HG02642 (cell line): ENCODE results near the gene RTP4.
"Not testable (repeated sequence)": the region's sequence is repeated elsewhere in the genome, so short reads cannot be mapped to it uniquely, and the experiment has no call there.

Experiments used
- ATAC-seq: cut with Tn5 transposase; IDR thresholded peaks from one replicate; pipeline ENCODE4 v1.9.1; 2021; ENCODE audit warnings: mild to moderate bottlenecking; ENCODE audit not compliant: unreplicated experiment, poor library complexity

The RTP4 gene

DNA sequence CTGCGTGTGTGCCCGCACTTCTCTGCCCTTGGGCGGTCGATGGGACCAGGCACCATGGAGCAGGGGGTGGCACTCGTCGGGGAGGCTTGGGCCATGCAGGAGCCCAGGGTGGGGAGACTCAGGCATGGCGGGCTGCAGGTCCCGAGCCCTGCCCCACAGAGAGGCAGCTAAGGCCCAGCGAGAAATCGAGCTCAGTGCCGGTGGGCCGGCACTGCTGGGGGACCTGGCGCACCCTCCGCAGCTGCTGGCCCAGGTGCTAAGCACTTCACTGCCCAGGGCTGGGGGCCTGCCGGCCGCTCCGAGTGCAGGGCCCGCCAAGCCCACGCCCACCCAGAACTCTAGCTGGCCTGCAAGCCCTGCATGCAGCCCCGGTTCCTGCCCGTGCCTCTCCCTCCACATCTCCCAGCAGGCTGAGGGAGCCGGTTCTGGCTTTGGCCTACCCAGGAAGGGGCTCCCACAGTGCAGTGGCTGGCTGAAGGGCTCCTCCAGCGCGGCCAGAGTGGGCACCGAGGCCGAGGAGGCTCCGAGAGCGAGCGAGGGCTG, 553 bp upstream of the RTP4 start:
- no peak for ATAC-seq

DNA sequence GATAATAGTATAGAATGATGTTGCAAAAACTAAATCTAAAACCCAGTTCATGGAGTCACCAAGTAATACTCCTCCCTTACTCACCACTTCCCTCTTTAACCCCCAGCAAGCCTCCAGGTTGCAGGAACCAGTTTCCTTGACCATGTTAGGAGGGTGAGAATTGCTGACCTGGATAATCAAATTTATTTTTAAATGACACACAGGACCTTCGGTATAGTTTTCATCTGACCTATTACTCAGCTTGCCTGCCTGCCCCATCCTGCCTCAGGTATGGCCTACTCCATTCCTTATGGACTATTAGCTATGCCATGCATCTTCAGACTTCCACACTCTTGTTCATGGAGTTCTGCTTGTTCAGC, 883 bp downstream of the RTP4 start:
- peak; percentile 35 for ATAC-seq

DNA sequence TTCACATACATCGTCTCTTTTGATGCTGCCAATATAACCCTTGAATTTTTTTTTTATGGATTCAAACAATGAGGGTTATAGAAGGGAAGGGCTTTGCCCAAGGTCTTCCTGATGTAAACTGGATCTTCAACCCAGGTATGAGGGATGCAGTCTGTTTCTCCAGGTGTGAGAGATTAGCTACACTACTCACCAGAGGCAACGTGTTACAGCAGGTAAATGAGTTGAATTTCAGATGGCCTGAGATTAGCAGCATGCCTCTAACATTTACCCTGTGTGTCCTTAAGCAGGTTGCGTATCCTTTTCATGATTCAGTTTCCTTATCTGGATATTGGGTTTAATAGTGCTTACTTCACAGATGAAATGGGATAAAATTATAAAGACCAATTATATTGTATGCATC, 1.9 kb downstream of the RTP4 start:
- no peak for ATAC-seq

DNA sequence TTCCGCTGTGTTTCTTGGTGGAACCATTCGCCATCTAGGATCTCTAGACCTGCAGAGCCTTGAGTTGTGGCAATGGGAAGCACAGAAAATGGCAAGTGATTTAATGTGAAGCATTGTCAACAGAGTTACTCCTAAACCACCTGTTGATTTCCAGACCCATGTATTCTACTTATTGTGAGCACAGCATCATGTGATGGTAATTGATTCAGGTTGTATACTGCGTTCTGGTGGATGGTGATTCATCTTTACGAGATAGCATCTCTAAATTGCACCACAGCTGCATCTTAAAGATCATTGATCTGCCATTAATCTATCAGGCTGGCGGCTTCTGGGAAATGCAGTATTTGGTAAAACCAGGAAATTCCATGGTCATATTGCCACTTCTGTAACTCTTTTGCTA, 7.4 kb downstream of the RTP4 start:
- ATAC-seq: no peak

DNA sequence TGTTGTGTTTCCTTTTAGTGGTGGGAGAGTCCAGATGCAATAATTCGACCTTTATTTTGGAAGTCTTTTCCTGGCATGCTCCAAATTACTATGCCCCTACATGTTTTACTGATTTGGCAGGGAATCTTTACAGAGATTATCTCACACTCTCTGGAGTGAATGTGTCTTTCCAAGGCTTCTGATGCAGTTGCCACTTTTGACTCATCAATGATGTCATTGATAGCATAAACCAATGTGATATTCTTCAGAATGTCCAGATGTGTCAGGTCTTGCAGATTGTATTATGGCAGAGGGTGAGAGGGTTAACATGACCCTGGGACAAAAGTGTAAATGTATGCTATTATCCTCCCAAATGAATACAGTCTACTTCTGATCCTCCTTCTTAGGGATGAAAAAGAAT, 9.7 kb downstream of the RTP4 start:
- ATAC-seq: no peak

DNA sequence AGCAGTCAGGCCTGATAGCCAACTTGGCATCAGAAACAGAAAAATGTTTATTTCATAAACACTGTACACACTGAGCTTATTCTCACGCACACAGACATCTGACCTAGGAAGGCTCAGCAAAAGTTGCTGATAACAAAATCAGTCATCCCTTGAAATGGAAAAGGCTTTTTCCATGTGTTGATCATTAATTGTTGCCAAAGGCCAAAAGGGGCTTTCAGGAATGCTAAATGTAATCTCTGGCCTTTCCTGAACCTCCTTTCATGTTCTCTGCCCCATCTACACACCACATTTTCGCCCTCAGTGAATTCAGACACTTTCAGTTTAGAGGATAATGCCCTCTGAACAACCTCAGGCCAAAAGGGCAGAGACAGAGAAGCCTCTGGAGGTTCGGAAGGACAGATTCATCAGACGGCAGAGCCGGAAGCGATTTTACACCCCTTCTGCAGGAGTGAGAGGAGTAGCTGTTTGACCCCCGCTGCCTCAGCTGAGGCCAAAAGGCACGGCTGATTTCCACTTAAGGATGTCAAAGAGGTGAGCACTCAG, 14.5 kb downstream of the RTP4 start:
- no peak for ATAC-seq

DNA sequence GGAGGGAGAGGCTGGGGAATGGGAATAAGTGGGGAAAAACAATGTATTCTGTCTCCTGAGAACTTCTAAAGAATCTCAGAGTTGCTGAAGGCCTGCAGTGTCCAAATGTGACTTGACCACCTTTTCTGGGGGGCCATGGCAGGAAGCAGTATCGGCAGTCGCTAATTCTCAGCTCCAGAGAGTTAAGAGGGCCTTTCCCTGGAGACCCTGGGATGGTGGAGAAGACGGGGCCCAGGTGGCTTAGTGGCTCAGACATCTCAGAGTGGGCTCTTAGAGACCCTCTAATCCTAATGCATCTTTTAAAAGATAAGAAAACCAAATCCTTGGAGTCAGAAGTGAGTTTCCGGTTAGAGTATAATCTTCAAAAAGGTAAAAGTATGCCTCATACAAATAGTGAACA, 15.1 kb downstream of the RTP4 start:
- ATAC-seq: no peak

- ATAC-seq: no peak
Observed at GRCh38 chr3:187385296-187385695, 17.1 kb downstream of the RTP4 start.

- no peak for ATAC-seq
Observed at GRCh38 chr3:187396661-187397060, 28.5 kb downstream of the RTP4 start.

DNA sequence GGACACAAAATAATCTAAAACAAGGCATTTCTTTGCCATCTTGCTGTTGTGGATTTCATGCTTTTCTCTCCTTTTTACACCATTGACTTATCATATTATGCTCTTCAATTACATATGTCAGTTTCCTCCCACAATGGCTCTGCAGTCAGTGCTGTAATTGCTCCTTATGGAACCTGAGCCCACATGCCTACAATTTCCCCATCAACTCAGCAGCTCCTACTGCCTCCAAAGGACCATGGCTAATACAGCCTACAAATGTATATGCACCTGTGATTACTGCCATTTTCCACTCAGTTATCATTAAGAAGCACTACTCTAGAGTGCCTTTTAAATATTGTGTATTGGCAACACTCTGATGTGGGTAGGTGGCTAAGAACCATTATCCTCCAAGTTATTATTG, 30.8 kb downstream of the RTP4 start:
- no peak for ATAC-seq

DNA sequence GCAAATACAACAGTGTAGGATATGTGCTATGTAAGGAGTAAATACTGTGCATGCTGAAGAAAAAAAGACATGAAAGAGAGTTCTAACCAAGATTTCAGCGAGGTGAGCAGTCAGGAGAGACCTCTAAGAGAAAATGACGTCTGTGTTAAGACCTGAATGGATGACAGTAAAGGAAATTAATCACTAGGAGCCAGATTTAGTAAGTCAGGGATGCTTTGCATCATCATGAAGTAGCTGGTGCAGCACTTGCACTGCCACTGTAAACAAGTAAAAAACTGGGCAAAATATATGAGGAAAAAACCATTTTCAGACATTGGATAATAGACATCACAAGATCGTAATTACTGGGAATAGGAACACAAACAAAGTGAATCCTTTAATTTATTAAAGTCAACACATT, 32.6 kb downstream of the RTP4 start:
- no peak for ATAC-seq

- ATAC-seq: no peak
Observed at GRCh38 chr3:187401856-187402255, 33.7 kb downstream of the RTP4 start.

DNA sequence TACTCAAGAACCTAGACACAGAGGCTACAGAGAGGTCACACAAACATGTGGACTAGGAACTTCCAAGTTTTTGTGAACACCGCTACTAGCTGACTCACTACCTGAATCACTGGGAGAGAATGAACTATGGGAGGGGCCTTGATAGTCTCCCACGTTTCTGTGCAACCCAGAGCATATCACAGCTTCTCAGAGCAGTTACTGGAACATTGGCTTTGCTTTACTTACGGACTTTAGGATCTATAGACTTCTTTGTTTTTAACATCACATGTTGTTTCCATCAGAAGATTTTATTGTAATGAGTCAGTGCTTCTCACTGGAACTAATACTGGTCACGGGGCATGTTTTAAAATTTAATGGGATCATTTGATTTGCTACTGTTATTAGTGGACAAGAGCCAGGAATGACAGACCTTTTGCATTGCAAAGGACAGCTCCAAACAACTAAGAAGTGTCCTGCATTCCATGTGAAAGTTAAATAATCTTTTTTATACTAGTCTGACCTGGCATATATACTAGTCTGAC, 35.6 kb downstream of the RTP4 start:
- no peak for ATAC-seq

DNA sequence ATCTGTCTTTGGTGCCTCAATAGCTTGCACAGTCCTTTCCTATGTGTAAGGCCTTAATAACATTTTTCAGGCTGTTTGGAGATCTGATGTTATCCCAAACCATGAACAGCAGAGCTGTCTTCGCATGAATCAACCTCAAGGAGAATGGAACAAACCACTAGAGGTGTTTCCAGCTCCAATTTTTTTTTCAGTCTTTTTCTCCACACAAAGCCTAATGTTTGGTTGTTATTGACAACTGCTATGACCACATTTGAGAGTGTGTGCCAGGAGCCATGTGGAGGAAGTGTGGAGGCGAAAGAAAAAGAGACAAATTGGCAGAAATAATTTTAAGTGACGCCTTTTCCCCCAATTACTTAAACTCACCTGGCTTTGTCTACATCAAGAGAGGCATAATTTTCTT, 38.7 kb downstream of the RTP4 start:
- no peak for ATAC-seq

- not testable (repeated sequence) for ATAC-seq
Observed at GRCh38 chr3:187411991-187412781, 44.0 kb downstream of the RTP4 start.
